ENCODE results near the gene PRRT1B.

DNA sequence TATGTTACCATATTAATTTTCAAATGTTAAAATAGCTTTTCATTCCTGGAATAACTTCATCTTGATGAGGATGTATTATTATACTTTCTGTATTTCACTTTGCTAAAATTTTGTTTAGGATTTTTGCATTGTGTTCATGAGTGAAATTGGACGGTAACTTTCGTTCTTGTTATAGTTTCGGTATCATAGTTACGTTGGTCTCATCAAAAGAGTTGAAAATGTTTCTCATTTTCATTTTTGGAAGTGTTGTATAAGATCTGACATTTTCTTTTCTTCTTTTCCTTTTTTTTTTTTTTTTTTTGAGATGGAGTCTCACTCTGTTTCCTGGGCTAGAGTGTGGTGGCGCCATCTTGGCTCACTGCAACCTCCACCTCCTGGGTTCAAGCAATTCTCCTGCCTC, 20.0 kb downstream of the PRRT1B start:
- TF ChIP-seq, protein P1, sequence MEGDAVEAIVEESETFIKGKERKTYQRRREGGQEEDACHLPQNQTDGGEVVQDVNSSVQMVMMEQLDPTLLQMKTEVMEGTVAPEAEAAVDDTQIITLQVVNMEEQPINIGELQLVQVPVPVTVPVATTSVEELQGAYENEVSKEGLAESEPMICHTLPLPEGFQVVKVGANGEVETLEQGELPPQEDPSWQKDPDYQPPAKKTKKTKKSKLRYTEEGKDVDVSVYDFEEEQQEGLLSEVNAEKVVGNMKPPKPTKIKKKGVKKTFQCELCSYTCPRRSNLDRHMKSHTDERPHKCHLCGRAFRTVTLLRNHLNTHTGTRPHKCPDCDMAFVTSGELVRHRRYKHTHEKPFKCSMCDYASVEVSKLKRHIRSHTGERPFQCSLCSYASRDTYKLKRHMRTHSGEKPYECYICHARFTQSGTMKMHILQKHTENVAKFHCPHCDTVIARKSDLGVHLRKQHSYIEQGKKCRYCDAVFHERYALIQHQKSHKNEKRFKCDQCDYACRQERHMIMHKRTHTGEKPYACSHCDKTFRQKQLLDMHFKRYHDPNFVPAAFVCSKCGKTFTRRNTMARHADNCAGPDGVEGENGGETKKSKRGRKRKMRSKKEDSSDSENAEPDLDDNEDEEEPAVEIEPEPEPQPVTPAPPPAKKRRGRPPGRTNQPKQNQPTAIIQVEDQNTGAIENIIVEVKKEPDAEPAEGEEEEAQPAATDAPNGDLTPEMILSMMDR (IDR thresholded peaks at IDR 0.05) = no peak
- TF ChIP-seq POLR2A (IDR thresholded peaks at IDR 0.05) (no peak), POLR2AphosphoS5 (IDR thresholded peaks at IDR 0.05) (no peak)
